Liver (tissue), 9 donors: ENCODE results near the gene GNLY. TPM values are rescaled to one million over a fixed set of nuclear protein-coding genes. Genes with fewer than 3 reads are reported as not detected.
"Not testable (repeated sequence)": the region's sequence is repeated elsewhere in the genome, so short reads cannot be mapped to it uniquely, and the experiment has no call there.

Experiments used
- DNase-seq: peaks from one replicate; pipeline ENCODE4 v3.0.0-alpha.2; 2017; ENCODE audit warnings: low spot score
- H3K27ac ChIP-seq, 2 donors: one replicate each; pipeline ENCODE4 v1.7.0; 2013; ENCODE audit warnings: inconsistent platforms in 2 of 2, low read length in 2 of 2, control low read depth in 1 of 2, low read depth in 1 of 2, mild to moderate bottlenecking in 1 of 2
- H3K27me3 ChIP-seq, 4 donors: one replicate each; pipeline versions ENCODE4 v1.6.1 to v1.7.0; 2013; ENCODE audit warnings: low read length in 3 of 4, inconsistent platforms in 1 of 4, mild to moderate bottlenecking in 1 of 4, moderate library complexity in 1 of 4; ENCODE audit not compliant: control insufficient read depth in 4 of 4, insufficient read depth in 4 of 4
- H3K36me3 ChIP-seq, 4 donors: one replicate each; pipeline versions ENCODE4 v1.6.1 to v1.7.0; 2013; ENCODE audit warnings: low read length in 3 of 4, mild to moderate bottlenecking in 3 of 4, low read depth in 1 of 4, moderate library complexity in 1 of 4; ENCODE audit not compliant: control insufficient read depth in 4 of 4, insufficient read depth in 3 of 4
- H3K4me1 ChIP-seq, 4 donors: one replicate each; pipeline versions ENCODE4 v1.6.1 to v1.7.0; 2013; ENCODE audit warnings: low read length in 3 of 4, mild to moderate bottlenecking in 3 of 4, moderate library complexity in 1 of 4; ENCODE audit not compliant: control insufficient read depth in 4 of 4, insufficient read depth in 4 of 4
- H3K4me3 ChIP-seq, 3 donors: one replicate each; pipeline versions ENCODE4 v1.6.1 to v1.7.0; 2013; ENCODE audit warnings: low read length in 3 of 3, control low read depth in 1 of 3, low read depth in 1 of 3, mild to moderate bottlenecking in 1 of 3
- H3K9ac ChIP-seq, 2 donors: one replicate each; pipeline ENCODE4 v1.7.0; 2013; ENCODE audit warnings: low read length in 2 of 2, mild to moderate bottlenecking in 2 of 2, moderate library complexity in 2 of 2, control low read depth in 1 of 2, low read depth in 1 of 2
- H3K9me3 ChIP-seq, 4 donors: one replicate each; pipeline versions ENCODE4 v1.6.1 to v1.7.0; 2013; ENCODE audit warnings: low read length in 3 of 4; ENCODE audit not compliant: control insufficient read depth in 4 of 4
- ATF3 ChIP-seq: IDR thresholded peaks from 2 replicates; pipeline ENCODE4 v1.6.1; 2016; ENCODE audit warnings: antibody characterized with exemption
- EGR1 ChIP-seq, 2 donors: IDR thresholded peaks; 2 replicates each; pipeline ENCODE4 v1.6.1; 2016 to 2018; ENCODE audit warnings: antibody characterized with exemption in 2 of 2, low read depth in 2 of 2
- FOXA1 ChIP-seq: IDR thresholded peaks from 2 replicates; pipeline ENCODE4 v1.6.1; 2016; ENCODE audit warnings: antibody characterized with exemption
- FOXA2 ChIP-seq: IDR thresholded peaks from 2 replicates; pipeline ENCODE4 v1.6.1; 2016; ENCODE audit warnings: antibody characterized with exemption
- GABPA ChIP-seq, 2 donors: IDR thresholded peaks in 1 of 2; conservative IDR thresholded peaks in 1 of 2; 2 replicates each; pipeline ENCODE4 v1.6.1; 2016; ENCODE audit warnings: antibody characterized with exemption in 2 of 2, mild to moderate bottlenecking in 1 of 2, moderate library complexity in 1 of 2
- HNF4A ChIP-seq, 2 donors: conservative IDR thresholded peaks; 2 replicates each; pipeline ENCODE4 v1.6.1; 2016; ENCODE audit warnings: antibody characterized with exemption in 2 of 2, mild to moderate bottlenecking in 2 of 2
- HNF4G ChIP-seq: IDR thresholded peaks from 2 replicates; pipeline ENCODE4 v1.6.1; 2016; ENCODE audit warnings: antibody characterized with exemption
- JUND ChIP-seq, 2 donors: IDR thresholded peaks; 2 replicates each; pipeline ENCODE4 v1.6.1; 2016; ENCODE audit warnings: antibody characterized with exemption in 2 of 2
- MAX ChIP-seq: IDR thresholded peaks from 2 replicates; pipeline ENCODE4 v1.6.1; 2016; ENCODE audit warnings: antibody characterized with exemption
- NR2F2 ChIP-seq: IDR thresholded peaks from 2 replicates; pipeline ENCODE4 v1.6.1; 2016; ENCODE audit warnings: antibody characterized with exemption
- REST ChIP-seq: IDR thresholded peaks from 2 replicates; pipeline ENCODE4 v1.6.1; 2016; ENCODE audit warnings: antibody characterized with exemption, mild to moderate bottlenecking
- RXRA ChIP-seq, 2 donors: IDR thresholded peaks; 2 replicates each; pipeline ENCODE4 v1.6.1; 2017 to 2018; ENCODE audit warnings: antibody characterized with exemption in 2 of 2, mild to moderate bottlenecking in 1 of 2
- SP1 ChIP-seq: IDR thresholded peaks from 2 replicates; pipeline ENCODE4 v1.6.1; 2018; ENCODE audit warnings: antibody characterized with exemption, mild to moderate bottlenecking
- TAF1 ChIP-seq: conservative IDR thresholded peaks from 2 replicates; pipeline ENCODE4 v1.6.1; 2016; ENCODE audit warnings: antibody characterized with exemption, mild to moderate bottlenecking
- YY1 ChIP-seq: IDR thresholded peaks from 2 replicates; pipeline ENCODE4 v1.6.1; 2016; ENCODE audit warnings: antibody characterized with exemption, mild to moderate bottlenecking
- WGBS: extraction: QIAGEN DNeasy Blood & Tissue Kit; methylation state at CpG from one replicate; pipeline ENCODE4 v1.1.7; 2013; 5-methylcytosine and 5-hydroxymethylcytosine counted together
- polyA plus RNA-seq, 2 donors: library from polyadenylated mRNA; stranded (reverse) in 1 of 2; unstranded in 1 of 2; fragments of 200-250 nt in 1 of 2; fragments of >200 nt in 1 of 2; fragmentation: Nextera tagmentation in 1 of 2; extraction: Ambion mirVana in 1 of 2; gene quantifications; one replicate each; pipeline versions ENCODE4 v1.2.1 to v1.2.3, GENCODE V29; 2013 to 2015
- total RNA-seq, 2 donors: library from RNA; depleted of rRNA; stranded (reverse); fragments of >200 nt; gene quantifications; one replicate each; pipeline ENCODE4 v1.2.3, GENCODE V29; 2014
- TF ChIP-seq, protein P1 (sequence below): IDR thresholded peaks from 2 replicates; pipeline ENCODE4 v1.6.1; 2016; ENCODE audit warnings: antibody characterized with exemption
- donor health status: healthy.
- donor health status: healthy.
- donor health status: healthy.
- donor health status: healthy.
- donor health status: healthy.

GNLY gene
- total and polyA plus RNA-seq, 4 donors, result 0.75 to 4.8 (median 1.3) TPM; not detected in 1

GRCh38 chr2:85656468-85656867, 37.7 kb upstream of the GNLY start:
- DNase-seq, result no peak
- Histone ChIP-seq H3K4me3 (no peak overlapping the region), H3K36me3 (peaks cover 0 to 19% (median 11%) of the 10 kb centered on the region in 4 donors), H3K9me3 (no peaks in the 10 kb centered on the region), H3K4me1 (no peaks in the 10 kb centered on the region), H3K9ac (no peak overlapping the region), H3K27ac (no peak overlapping the region), H3K27me3 (no peaks in the 10 kb centered on the region)
- 88% methylated on average over 3 of the region's 3 CpGs for WGBS
- TF ChIP-seq FOXA1 (no peak), REST (no peak), HNF4A (conservative IDR thresholded peaks at IDR 0.05) (no peak), EGR1 (IDR thresholded peaks at IDR 0.05; ENCODE audit: low read depth in 2 of 2) (no peak), ATF3 (no peak), NR2F2 (no peak), MAX (no peak), YY1 (no peak), RXRA (IDR thresholded peaks at IDR 0.05) (no peak), TAF1 (no peak), HNF4G (no peak), SP1 (no peak), GABPA (IDR thresholded peaks at IDR 0.05 in 1 of 2, conservative IDR thresholded peaks at IDR 0.05 in 1 of 2) (no peak), JUND (IDR thresholded peaks at IDR 0.05) (no peak), FOXA2 (no peak)
- TF ChIP-seq, protein P1, sequence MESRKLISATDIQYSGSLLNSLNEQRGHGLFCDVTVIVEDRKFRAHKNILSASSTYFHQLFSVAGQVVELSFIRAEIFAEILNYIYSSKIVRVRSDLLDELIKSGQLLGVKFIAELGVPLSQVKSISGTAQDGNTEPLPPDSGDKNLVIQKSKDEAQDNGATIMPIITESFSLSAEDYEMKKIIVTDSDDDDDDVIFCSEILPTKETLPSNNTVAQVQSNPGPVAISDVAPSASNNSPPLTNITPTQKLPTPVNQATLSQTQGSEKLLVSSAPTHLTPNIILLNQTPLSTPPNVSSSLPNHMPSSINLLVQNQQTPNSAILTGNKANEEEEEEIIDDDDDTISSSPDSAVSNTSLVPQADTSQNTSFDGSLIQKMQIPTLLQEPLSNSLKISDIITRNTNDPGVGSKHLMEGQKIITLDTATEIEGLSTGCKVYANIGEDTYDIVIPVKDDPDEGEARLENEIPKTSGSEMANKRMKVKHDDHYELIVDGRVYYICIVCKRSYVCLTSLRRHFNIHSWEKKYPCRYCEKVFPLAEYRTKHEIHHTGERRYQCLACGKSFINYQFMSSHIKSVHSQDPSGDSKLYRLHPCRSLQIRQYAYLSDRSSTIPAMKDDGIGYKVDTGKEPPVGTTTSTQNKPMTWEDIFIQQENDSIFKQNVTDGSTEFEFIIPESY, result no peak

- WGBS, result 96% methylated on average over 4 of the region's 4 CpGs
Observed at GRCh38 chr2:85657399-85657798, 36.8 kb upstream of the GNLY start.

More at GRCh38 chr2:85657399-85657798, 36.8 kb upstream of the GNLY start:
- not testable (repeated sequence) for H3K9me3 ChIP-seq, H3K4me3 ChIP-seq, DNase-seq, H3K9ac ChIP-seq, H3K27ac ChIP-seq, H3K27me3 ChIP-seq, H3K4me1 ChIP-seq
- peaks cover 0 to 14% (median 7%) of the 10 kb centered on the region in 4 donors for H3K36me3 ChIP-seq
